ENCODE results near the gene RPSA. TPM values are rescaled to one million over a fixed set of nuclear protein-coding genes. Genes with fewer than 3 reads are reported as not detected.

RPSA gene
- total RNA-seq, 1 experiment from 2014 or later = 1,984 TPM

DNA sequence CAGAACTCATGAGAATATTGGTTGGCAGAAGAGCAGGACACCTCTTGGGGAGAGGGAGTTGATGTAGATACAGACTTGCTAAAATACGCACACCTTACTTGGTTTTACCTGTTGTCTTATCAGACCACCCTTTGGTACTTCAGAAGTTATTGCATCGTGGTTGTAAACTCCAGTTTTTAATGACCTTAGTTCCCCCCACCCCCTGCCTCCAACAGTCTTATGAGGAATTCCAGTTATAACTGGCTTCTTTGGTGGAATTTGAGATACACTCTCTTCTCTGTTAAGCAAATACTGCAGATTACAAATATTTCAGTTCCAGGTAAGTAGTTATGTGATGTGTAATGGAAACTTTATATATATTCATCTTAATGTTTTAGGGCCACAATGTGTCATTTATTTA, 18.4 kb upstream of the RPSA start:
- peak overlapping the region; percentile 17 for H3K27ac Mint-ChIP-seq (ENCODE audit: low read depth, unreplicated experiment)
- intact Hi-C loops (cut with micrococcal nuclease) = loop anchor here (10.0 kb wide), 1 partner anchor 203 kb away; no protein-coding TSS in a partner anchor
- no peak for DNase-seq (ENCODE audit: unreplicated experiment)
- H3K9me3 Mint-ChIP-seq (ENCODE audit: unreplicated experiment) = no peaks in the 10 kb centered on the region
- CTCF ChIA-PET = interaction anchor here (0.6 kb wide), 1 partner anchor 17 kb away, joined by 3 read pairs; no protein-coding TSS in a partner anchor
- H3K4me3 Mint-ChIP-seq (ENCODE audit: unreplicated experiment) = no peak overlapping the region
- no TSS peak for BruUV-seq (replicated peaks)
- H3K36me3 Mint-ChIP-seq (ENCODE audit: insufficient read depth, unreplicated experiment) = peaks cover 33% of the 10 kb centered on the region
- POLR2A ChIA-PET = interaction anchor here (7.9 kb wide), 1 partner anchor 19 kb away, joined by 63 read pairs; the partner anchor contains the start of gene RPSA
- TF ChIP-seq CTCF (IDR thresholded peaks at IDR 0.05; ENCODE audit: unreplicated experiment) = no peak
- H3K27me3 Mint-ChIP-seq (ENCODE audit: insufficient read depth, unreplicated experiment) = no peaks in the 10 kb centered on the region
- H3K4me1 Mint-ChIP-seq (ENCODE audit: insufficient read depth, unreplicated experiment) = peaks cover 30% of the 10 kb centered on the region

DNA sequence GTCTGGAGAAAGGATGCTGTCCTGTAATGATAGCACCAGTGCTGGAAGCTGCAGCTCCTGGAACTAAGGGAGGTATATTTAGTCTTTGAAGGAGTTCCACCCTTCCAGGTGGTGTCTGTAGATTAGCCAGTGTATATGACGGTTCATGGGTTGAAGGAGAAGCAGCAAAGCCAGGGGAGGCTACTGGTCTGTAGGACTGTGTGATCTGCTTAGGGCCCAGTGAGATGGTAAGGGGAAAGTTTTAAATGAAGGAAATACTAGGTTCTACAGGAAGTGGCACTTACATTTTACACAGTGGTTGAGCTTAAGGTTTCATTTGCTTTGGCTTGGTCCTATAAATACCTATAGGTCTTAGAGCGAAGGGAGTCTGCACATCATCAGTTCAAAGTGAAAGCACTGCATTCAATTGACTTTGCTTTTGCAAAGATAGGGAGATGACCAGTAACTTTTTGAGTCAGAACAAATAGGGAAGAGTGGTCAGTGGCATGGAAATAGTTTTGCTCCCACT, 17.7 kb upstream of the RPSA start:
- no peak for TF ChIP-seq CTCF (IDR thresholded peaks at IDR 0.05; ENCODE audit: unreplicated experiment)
- BruUV-seq (replicated peaks) = no TSS peak
- Mint-ChIP-seq H3K36me3 (ENCODE audit: insufficient read depth, unreplicated experiment) (peaks cover 39% of the 10 kb centered on the region), H3K4me1 (ENCODE audit: insufficient read depth, unreplicated experiment) (peaks cover 30% of the 10 kb centered on the region), H3K9me3 (ENCODE audit: unreplicated experiment) (no peaks in the 10 kb centered on the region), H3K27ac (ENCODE audit: low read depth, unreplicated experiment) (no peak overlapping the region), H3K4me3 (ENCODE audit: unreplicated experiment) (no peak overlapping the region), H3K27me3 (ENCODE audit: insufficient read depth, unreplicated experiment) (no peaks in the 10 kb centered on the region)
- ChIA-PET CTCF (no interaction called here), POLR2A (interaction anchor here (0.7 to 7.9 kb wide), 2 partner anchors 18 to 41 kb away, joined by 3 to 63 read pairs; partner anchors contain the start of gene RPSA)
- DNase-seq (ENCODE audit: unreplicated experiment) = no peak
- intact Hi-C loops (cut with micrococcal nuclease) = loop anchor here (10.0 kb wide), 1 partner anchor 204 kb away; no protein-coding TSS in a partner anchor

DNA sequence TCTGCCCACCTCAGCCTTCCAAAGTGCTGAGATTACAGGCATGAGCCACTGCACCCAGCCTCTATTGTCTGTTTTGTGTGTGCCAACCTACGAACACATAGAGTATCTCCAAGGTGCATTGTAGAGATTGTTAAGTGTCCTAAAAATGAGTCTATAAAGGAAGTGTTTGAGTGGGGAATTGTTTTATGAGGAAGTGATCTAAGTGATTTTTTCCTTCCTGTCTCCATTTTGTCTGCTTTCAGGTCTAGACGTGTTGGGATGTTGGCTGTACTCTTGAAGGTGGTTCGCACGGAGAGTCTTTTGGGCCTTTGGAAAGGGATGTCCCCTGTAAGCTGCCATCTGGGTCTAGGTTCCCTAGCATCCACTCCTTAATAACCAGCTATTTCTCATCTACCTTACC, 16.3 kb upstream of the RPSA start:
- no TSS peak for BruUV-seq (replicated peaks)
- Mint-ChIP-seq H3K27me3 (ENCODE audit: insufficient read depth, unreplicated experiment) (no peaks in the 10 kb centered on the region), H3K4me1 (ENCODE audit: insufficient read depth, unreplicated experiment) (peaks cover 27% of the 10 kb centered on the region), H3K4me3 (ENCODE audit: unreplicated experiment) (no peak overlapping the region), H3K9me3 (ENCODE audit: unreplicated experiment) (no peaks in the 10 kb centered on the region), H3K36me3 (ENCODE audit: insufficient read depth, unreplicated experiment) (peaks cover 53% of the 10 kb centered on the region), H3K27ac (ENCODE audit: low read depth, unreplicated experiment) (no peak overlapping the region)
- intact Hi-C loops (cut with micrococcal nuclease) = no loop called here
- POLR2A ChIA-PET = interaction anchor here (0.8 to 7.9 kb wide), 2 partner anchors 17 to 378 kb away, joined by 4 to 63 read pairs; partner anchors contain the start of gene RPSA
- CTCF ChIA-PET = interaction anchor here (0.5 to 1.7 kb wide), 2 partner anchors 15 to 1073 kb away, joined by 3 to 6 read pairs; no protein-coding TSS in a partner anchor
- TF ChIP-seq CTCF (IDR thresholded peaks at IDR 0.05; ENCODE audit: unreplicated experiment) = no peak
- DNase-seq (ENCODE audit: unreplicated experiment) = no peak

DNA sequence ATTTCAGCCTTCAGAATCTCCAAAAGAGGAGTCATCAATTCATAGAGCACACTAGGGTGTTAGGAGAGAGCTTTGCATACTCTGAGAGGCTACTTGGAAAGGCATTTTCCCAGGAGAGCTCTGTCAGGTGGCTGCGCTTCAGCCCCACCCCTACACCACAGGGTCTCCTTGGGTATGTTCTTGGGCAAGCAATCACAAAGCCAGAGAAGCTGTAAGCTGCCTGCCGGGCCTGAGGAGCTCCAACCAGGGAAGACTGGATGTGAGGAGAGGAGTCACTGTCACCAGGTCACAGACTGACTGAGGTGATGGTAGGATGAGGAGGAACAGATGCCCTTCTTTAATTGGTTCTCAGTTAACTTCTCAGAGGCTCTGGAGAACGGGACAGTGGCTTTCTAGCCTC, 9.8 kb upstream of the RPSA start:
- intact Hi-C loops (cut with micrococcal nuclease) = no loop called here
- Mint-ChIP-seq H3K36me3 (ENCODE audit: insufficient read depth, unreplicated experiment) (peaks cover 89% of the 10 kb centered on the region), H3K4me3 (ENCODE audit: unreplicated experiment) (no peak overlapping the region), H3K4me1 (ENCODE audit: insufficient read depth, unreplicated experiment) (no peaks in the 10 kb centered on the region), H3K9me3 (ENCODE audit: unreplicated experiment) (no peaks in the 10 kb centered on the region), H3K27me3 (ENCODE audit: insufficient read depth, unreplicated experiment) (no peaks in the 10 kb centered on the region), H3K27ac (ENCODE audit: low read depth, unreplicated experiment) (no peak overlapping the region)
- POLR2A ChIA-PET = interaction anchor here (0.9 to 1.5 kb wide), 3 partner anchors 9 to 143 kb away, joined by 3 to 5 read pairs (median 4); no protein-coding TSS in a partner anchor
- BruUV-seq (replicated peaks) = TSS peak; percentile 42
- CTCF ChIA-PET = interaction anchor here (0.8 to 1.3 kb wide), 2 partner anchors 11 to 104 kb away, joined by 3 to 4 read pairs; no protein-coding TSS in a partner anchor
- no peak for DNase-seq (ENCODE audit: unreplicated experiment)
- no peak for TF ChIP-seq CTCF (IDR thresholded peaks at IDR 0.05; ENCODE audit: unreplicated experiment)
